GM12878 (cell line): ENCODE data around the gene TMEM121B. TPM values are rescaled to one million over a fixed set of nuclear protein-coding genes. Genes with fewer than 3 reads are reported as not detected.

Experiments used
- ASH2L ChIP-seq: fragments of 300-600, 200-600 bp; sonication (generic); IDR thresholded peaks from 2 replicates; pipeline ENCODE4 v1.6.1; 2017; ENCODE audit warnings: low read depth, mild to moderate bottlenecking, borderline replicate concordance
- BCL11A ChIP-seq: IDR thresholded peaks from 2 replicates; pipeline ENCODE4 v1.6.1; 2011; ENCODE audit warnings: low read depth, low read length
- DPF2 ChIP-seq: fragments of 450-650 bp; IDR thresholded peaks from 2 replicates; pipeline ENCODE4 v1.6.1; 2017; ENCODE audit warnings: mild to moderate bottlenecking
- ESRRA ChIP-seq: IDR thresholded peaks from 2 replicates; pipeline ENCODE4 v1.6.1; 2012; ENCODE audit warnings: mild to moderate bottlenecking, low read length, improper control_type of control experiment
- GATAD2B ChIP-seq: fragments of 450-650 bp; conservative IDR thresholded peaks from 2 replicates; pipeline ENCODE4 v1.6.1; 2017; ENCODE audit warnings: low read depth, mild to moderate bottlenecking, moderate library complexity
- HDAC6 ChIP-seq: fragments of 200-600 bp; sonication (generic); IDR thresholded peaks from one replicate; pipeline ENCODE4 v1.8.0; 2017; ENCODE audit warnings: antibody characterized with exemption; ENCODE audit not compliant: unreplicated experiment
- KDM1A ChIP-seq: fragments of 200-600 bp; sonication (generic); IDR thresholded peaks from 2 replicates; pipeline ENCODE4 v1.6.1; 2016; ENCODE audit warnings: borderline replicate concordance
- MEF2A ChIP-seq: IDR thresholded peaks from 2 replicates; pipeline ENCODE4 v1.6.1; 2011; ENCODE audit warnings: low read depth, mild to moderate bottlenecking, low read length, moderate library complexity; ENCODE audit not compliant: insufficient read depth
- MYC ChIP-seq: IDR thresholded peaks from 2 replicates; pipeline ENCODE4 v1.6.1; 2011; ENCODE audit warnings: mild to moderate bottlenecking, low read length, moderate library complexity, inconsistent platforms; ENCODE audit not compliant: insufficient read depth, insufficient replicate concordance, insufficient read length, severe bottlenecking
- NBN ChIP-seq: fragments of 450-650 bp; IDR thresholded peaks from 2 replicates; pipeline ENCODE4 v1.6.1; 2016
- NFXL1 ChIP-seq: fragments of 450-650 bp; IDR thresholded peaks from 2 replicates; pipeline ENCODE4 v1.6.1; 2017; ENCODE audit warnings: antibody characterized with exemption, mild to moderate bottlenecking, borderline replicate concordance
- NFYA ChIP-seq: IDR thresholded peaks from 2 replicates; pipeline ENCODE4 v1.6.1; 2011; ENCODE audit warnings: low read depth, mild to moderate bottlenecking, low read length, improper control_type of control experiment, borderline replicate concordance
- POU2F2 ChIP-seq: IDR thresholded peaks from 3 replicates; pipeline ENCODE4 v1.6.1; 2011; ENCODE audit warnings: low read depth, mild to moderate bottlenecking, low read length, borderline replicate concordance
- RAD21 ChIP-seq: IDR thresholded peaks from 2 replicates; pipeline ENCODE4 v1.6.1; 2011; ENCODE audit warnings: mild to moderate bottlenecking, low read depth, low read length, moderate library complexity; ENCODE audit not compliant: insufficient read depth
- RAD51 ChIP-seq: fragments of 450-650 bp; IDR thresholded peaks from 2 replicates; pipeline ENCODE4 v1.6.1; 2016; ENCODE audit warnings: moderate library complexity, mild to moderate bottlenecking, inconsistent platforms
- RCOR1 ChIP-seq: conservative IDR thresholded peaks from 2 replicates; pipeline ENCODE4 v1.6.1; 2012; ENCODE audit warnings: low read depth, low read length, improper control_type of control experiment
- SMARCA5 ChIP-seq: fragments of 450-650 bp; IDR thresholded peaks from 2 replicates; pipeline ENCODE4 v1.6.1; 2017; ENCODE audit warnings: mild to moderate bottlenecking
- SREBF2 ChIP-seq: IDR thresholded peaks from 2 replicates; pipeline ENCODE4 v1.6.1; 2012; ENCODE audit warnings: mild to moderate bottlenecking, low read length
- STAT3 ChIP-seq: IDR thresholded peaks from 2 replicates; pipeline ENCODE4 v1.6.1; 2011; ENCODE audit warnings: low read depth, low read length, improper control_type of control experiment
- SUZ12 ChIP-seq: fragments of 200-600 bp; sonication (generic); IDR thresholded peaks from one replicate; pipeline ENCODE4 v1.6.1; 2018; ENCODE audit warnings: antibody characterized with exemption, mild to moderate bottlenecking; ENCODE audit not compliant: unreplicated experiment
- TAF1 ChIP-seq: IDR thresholded peaks from 2 replicates; pipeline ENCODE4 v1.6.1; 2011; ENCODE audit warnings: mild to moderate bottlenecking, low read depth, low read length, borderline replicate concordance
- YY1 ChIP-seq: IDR thresholded peaks from 2 replicates; pipeline ENCODE4 v1.6.1; 2011; ENCODE audit warnings: low read depth, mild to moderate bottlenecking, low read length
- ZNF274 ChIP-seq: IDR thresholded peaks from one replicate; pipeline ENCODE4 v1.8.0; 2011; ENCODE audit not compliant: insufficient read length, insufficient read depth
- ZNF622 ChIP-seq: fragments of 450-650 bp; IDR thresholded peaks from 2 replicates; pipeline ENCODE4 v1.6.1; 2017; ENCODE audit warnings: mild to moderate bottlenecking, inconsistent platforms
- polyA plus RNA-seq, 11 experiments: library from polyadenylated mRNA; depleted of rRNA in 4 of 11; unstranded in 6 of 11; stranded (reverse) in 5 of 11; fragments of >200 nt; fragmentation: Nextera tagmentation in 4 of 11; fragmentation: Illumina TruSeq in 1 of 11; extraction: Ambion mirVana in 4 of 11; extraction: Trizol in 1 of 11; gene quantifications; 1 replicate in 1 of 11; 2 replicates in 10 of 11; pipeline versions ENCODE4 v1.2.1 to v1.2.3, GENCODE V29; 2011 to 2016; ENCODE audit warnings: inconsistent platforms in 2 of 11, missing spikeins in 2 of 11, low read depth in 1 of 11
- total RNA-seq, 4 experiments: library from RNA; depleted of rRNA in 3 of 4; stranded (reverse); fragments of >200 nt in 3 of 4; fragmentation: Illumina TruSeq in 1 of 4; extraction: Trizol in 1 of 4; gene quantifications; 2 replicates each; pipeline versions ENCODE4 v1.2.1 to v1.2.3, GENCODE V29; 2013 to 2021
- TF ChIP-seq, protein P1 (sequence below): fragments of 450-650 bp; formaldehyde crosslinking; IDR thresholded peaks from 2 replicates; pipeline ENCODE4 v1.4.0; 2020; ENCODE audit warnings: mild to moderate bottlenecking, moderate library complexity
- TF ChIP-seq, protein P2 (sequence below): fragments of 450-650 bp; conservative IDR thresholded peaks from 2 replicates; pipeline ENCODE4 v1.6.1; 2017; ENCODE audit warnings: mild to moderate bottlenecking, moderate library complexity

TMEM121B gene
- total and polyA plus RNA-seq, 10 of the 15 experiments (the other 5 are each of a cell fraction or from before 2014, with no cell fraction given) = 0.02 to 0.10 (median 0.06) TPM; not detected in 5

DNA sequence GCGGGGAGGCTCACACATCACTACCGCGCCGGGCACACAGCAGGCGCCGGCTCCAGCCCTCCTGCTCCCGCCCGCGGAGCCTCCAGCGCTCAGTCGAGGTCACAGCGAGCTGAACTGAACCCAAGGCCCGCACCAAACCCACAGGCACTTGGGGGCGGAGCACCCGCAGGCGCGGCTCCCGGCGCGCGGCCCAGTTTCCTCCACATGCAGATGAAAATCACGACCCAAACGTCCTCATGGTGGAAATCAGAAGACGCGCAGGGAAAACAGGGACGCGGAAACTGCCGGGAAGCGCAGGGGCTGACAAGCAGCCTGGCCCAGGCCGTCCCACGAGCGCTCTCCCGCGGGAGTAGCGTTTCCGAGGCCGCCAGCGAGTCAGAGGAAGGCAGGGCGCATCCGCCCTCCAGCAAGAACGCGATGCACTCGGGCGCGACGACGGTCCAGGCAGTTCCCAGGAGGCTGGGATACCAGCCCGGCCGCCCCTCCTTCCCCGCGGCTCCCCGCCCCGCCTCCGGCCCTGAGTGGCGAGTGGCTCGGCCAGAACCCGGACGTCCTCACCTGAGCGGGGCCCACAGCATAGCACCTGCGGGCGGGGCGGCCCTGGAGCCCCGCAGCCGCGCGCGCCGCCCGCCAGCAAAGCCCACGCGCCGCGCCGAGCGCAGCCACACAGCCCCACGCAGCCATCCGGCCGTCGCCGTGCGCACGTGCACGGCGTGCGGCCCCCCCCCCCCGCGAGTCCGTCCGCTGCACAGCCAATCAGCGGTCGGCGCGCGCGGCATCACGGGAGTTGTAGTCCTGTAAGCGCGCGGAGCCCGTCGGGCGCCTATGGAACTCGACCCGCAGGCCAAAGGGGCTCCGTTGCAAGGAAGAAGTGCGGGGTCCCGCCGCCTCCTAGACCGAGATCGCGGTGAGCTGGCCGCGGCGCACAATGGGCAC lies 37.7 kb upstream of the TMEM121B start, which contains the start of gene HDHD5 (continued):
- 0 out of 2 replicates have a peak, but pooled peaks have one; percentile 26 for TF ChIP-seq NBN
- TF ChIP-seq SUZ12 = no peak
- TF ChIP-seq RAD51 = no peak
- TF ChIP-seq GATAD2B = peak; percentile 38
- no peak for TF ChIP-seq POU2F2
- TF ChIP-seq, protein P1, sequence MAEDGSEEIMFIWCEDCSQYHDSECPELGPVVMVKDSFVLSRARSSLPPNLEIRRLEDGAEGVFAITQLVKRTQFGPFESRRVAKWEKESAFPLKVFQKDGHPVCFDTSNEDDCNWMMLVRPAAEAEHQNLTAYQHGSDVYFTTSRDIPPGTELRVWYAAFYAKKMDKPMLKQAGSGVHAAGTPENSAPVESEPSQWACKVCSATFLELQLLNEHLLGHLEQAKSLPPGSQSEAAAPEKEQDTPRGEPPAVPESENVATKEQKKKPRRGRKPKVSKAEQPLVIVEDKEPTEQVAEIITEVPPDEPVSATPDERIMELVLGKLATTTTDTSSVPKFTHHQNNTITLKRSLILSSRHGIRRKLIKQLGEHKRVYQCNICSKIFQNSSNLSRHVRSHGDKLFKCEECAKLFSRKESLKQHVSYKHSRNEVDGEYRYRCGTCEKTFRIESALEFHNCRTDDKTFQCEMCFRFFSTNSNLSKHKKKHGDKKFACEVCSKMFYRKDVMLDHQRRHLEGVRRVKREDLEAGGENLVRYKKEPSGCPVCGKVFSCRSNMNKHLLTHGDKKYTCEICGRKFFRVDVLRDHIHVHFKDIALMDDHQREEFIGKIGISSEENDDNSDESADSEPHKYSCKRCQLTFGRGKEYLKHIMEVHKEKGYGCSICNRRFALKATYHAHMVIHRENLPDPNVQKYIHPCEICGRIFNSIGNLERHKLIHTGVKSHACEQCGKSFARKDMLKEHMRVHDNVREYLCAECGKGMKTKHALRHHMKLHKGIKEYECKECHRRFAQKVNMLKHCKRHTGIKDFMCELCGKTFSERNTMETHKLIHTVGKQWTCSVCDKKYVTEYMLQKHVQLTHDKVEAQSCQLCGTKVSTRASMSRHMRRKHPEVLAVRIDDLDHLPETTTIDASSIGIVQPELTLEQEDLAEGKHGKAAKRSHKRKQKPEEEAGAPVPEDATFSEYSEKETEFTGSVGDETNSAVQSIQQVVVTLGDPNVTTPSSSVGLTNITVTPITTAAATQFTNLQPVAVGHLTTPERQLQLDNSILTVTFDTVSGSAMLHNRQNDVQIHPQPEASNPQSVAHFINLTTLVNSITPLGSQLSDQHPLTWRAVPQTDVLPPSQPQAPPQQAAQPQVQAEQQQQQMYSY (CRISPR knock-in tag) = no peak
- peak; percentile 59; the same call in 1 of the 2 replicates for TF ChIP-seq DPF2
- no peak for TF ChIP-seq SMARCA5
- TF ChIP-seq, protein P2, sequence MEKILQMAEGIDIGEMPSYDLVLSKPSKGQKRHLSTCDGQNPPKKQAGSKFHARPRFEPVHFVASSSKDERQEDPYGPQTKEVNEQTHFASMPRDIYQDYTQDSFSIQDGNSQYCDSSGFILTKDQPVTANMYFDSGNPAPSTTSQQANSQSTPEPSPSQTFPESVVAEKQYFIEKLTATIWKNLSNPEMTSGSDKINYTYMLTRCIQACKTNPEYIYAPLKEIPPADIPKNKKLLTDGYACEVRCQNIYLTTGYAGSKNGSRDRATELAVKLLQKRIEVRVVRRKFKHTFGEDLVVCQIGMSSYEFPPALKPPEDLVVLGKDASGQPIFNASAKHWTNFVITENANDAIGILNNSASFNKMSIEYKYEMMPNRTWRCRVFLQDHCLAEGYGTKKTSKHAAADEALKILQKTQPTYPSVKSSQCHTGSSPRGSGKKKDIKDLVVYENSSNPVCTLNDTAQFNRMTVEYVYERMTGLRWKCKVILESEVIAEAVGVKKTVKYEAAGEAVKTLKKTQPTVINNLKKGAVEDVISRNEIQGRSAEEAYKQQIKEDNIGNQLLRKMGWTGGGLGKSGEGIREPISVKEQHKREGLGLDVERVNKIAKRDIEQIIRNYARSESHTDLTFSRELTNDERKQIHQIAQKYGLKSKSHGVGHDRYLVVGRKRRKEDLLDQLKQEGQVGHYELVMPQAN = peak; percentile 77
- TF ChIP-seq TAF1 = 0 out of 2 replicates have a peak, but pooled peaks have one; percentile 15
- TF ChIP-seq SREBF2 = no peak
- TF ChIP-seq ESRRA = no peak
- no peak for TF ChIP-seq KDM1A
- peak; percentile 64 for TF ChIP-seq YY1
- no peak for TF ChIP-seq HDAC6
- no peak for TF ChIP-seq NFYA
- TF ChIP-seq RCOR1 = no peak
- no peak for TF ChIP-seq RAD21
- no peak for TF ChIP-seq NFXL1
- no peak for TF ChIP-seq MEF2A
- no peak for TF ChIP-seq ZNF622
- TF ChIP-seq ASH2L = no peak
- TF ChIP-seq STAT3 = no peak
- no peak for TF ChIP-seq MYC
- no peak for TF ChIP-seq ZNF274
- no peak for TF ChIP-seq BCL11A
